NK-92 treated with Interleukin-12 subunit alpha and Interleukin-12 subunit beta, amount 100 ng/mL, for 24 hours (cell line): ENCODE data around the gene LILRB4.
"Not testable (repeated sequence)": the region's sequence is repeated elsewhere in the genome, so short reads cannot be mapped to it uniquely, and the experiment has no call there.

Source experiments
- DNase-seq: peaks from one replicate; lab custom pipeline; 2025; lab: John Stamatoyannopoulos, UW

Gene LILRB4

DNA sequence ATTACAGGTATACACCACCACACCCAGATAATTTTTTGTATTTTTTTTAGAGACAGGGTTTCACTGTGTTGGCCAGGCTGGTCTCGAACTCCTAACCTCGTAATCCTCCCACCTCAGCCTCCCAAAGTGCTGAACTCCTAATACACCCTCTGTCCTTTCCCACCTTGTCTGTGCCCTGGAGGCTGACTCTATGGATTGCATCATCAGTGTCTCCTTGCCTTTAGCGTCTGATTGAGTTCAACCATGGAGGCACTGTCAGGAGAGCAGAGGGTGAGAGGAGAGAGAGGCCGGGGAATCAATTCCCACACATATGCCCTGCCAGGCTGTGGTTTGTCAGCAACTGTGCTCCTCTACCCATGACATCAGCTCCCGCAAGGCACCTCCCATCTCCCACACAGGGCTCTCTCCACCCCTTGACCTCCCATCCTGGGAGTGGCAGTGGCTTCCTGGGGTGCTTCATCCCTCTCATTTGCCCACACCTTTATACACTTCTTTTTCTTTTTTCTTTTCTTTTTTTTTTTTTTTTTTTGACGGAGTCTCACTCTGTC, 12.6 kb upstream of the LILRB4 start:
- no peak for DNase-seq

DNA sequence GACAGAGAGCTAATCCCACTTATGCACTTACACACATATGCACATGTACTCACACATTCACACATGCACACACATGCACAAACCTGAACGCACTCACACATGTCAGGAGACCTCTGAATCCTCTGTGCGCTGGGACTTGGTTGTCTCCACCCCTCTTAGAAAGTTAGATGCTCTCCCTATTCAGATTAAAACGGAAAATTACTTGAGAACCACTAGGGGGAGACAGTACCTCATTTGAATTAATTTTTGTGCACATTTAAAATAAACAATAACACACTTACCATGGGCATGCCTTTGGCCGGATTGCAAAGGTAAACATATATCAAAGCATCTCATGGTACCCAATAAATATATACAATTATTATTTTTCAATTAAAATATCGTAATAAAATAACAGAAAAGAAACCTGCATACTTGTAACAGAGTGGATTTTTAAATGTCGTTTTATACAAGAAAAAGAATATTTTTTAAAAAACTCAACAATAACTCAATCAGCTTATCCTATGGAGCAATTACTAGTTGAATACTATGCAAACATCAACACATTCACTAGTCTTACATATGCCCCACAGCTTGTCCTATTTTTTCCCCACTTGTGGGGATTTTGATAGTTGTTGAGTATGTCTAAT, 9.5 kb upstream of the LILRB4 start:
- DNase-seq: no peak

DNA sequence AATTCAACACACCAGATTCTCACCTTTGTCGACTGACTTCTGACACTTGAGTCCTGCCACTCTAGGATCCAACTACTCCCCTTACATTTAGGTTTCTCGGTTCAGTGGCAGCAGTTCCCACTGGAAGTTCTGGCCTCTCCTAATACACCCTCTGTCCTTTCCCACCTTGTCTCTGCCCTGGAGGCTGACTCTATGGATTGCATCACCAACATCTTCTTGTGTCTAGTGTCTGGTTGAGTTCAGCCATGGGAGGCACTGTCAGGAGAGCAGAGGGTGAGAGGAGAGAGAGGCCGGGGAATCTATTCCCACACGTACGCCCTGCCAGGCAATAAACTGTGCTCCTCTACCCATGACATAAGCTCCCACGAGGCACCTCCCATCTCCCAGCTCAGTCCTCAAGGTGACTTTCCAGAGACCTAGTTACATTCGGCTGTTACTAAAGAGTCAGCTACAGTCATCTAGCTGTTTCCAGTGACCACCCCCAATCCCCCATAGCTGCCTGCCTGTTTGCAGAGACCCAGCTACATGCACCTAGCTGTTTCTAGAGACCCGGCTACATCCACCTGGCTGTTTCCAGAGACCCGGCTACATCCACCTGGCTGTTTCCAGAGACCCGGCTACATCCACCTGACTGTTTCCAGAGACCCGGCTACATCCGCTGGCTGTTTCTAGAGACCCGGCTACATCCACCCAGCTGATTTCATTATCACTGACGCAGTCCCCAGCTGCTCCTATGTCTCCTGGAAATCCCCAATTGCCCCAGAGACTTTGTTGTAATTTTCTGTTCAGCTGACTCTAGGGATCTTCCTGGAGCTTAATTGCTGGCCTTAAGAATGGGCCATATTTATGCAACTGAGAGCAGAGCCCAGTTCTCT, 8.1 kb upstream of the LILRB4 start:
- DNase-seq: no peak

DNA sequence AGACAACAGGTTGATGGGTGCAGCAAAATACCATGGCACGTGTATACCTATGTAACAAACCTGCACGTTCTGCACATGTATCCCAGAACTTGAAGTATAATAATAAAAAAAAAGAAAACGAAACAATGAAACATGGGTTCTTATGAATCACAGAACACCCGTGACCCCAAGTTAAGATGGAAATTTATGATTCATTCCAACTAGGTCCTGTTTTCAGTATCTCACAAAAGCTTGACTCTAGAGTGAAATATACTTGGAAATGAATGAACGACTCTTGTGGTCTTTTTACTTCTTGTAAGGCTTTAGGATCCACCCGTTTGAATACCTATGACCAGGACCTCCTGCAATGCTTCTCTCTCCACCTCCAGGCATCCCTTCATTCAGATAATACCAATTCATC, 3.5 kb upstream of the LILRB4 start:
- DNase-seq: no peak

DNA sequence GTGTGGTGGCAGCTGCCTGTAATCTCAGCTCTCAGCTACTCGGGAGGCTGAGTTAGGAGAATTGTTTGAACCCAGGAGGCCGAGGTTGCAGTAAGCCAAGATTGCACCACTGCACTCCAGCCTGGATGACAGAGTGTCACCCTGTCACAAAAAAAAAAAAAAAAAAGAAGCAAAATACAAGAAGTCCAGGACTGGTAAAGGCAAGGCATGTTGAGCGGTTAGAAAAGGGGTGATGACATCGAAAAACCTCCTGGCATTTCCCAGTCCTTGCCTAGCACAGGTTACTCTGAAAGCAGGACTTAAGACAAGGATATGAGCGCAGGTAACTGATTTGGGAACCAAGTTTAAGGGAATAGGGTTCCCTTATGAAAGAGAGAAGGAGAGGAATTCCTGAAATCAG, 2.5 kb upstream of the LILRB4 start:
- DNase-seq: no peak

DNA sequence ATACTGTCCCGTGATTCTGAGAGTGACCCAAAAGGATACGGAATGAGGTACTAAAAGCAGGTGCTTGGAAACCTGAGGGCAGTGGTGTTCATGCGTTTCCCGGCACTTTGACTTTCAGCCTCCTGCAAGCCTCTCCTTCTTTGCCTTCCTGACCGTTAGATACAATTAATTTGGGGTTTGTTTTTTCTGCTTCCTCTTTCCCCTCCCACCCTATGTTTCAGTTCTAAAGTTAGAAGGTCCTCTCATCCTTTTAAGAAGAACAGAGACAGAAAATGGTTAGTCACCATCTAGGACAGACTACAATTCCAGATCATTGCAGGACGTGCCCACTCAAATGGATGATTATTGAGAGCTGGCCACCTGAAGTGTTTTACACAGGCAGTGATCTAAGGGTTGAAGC, 1.8 kb upstream of the LILRB4 start:
- DNase-seq: no peak

DNA sequence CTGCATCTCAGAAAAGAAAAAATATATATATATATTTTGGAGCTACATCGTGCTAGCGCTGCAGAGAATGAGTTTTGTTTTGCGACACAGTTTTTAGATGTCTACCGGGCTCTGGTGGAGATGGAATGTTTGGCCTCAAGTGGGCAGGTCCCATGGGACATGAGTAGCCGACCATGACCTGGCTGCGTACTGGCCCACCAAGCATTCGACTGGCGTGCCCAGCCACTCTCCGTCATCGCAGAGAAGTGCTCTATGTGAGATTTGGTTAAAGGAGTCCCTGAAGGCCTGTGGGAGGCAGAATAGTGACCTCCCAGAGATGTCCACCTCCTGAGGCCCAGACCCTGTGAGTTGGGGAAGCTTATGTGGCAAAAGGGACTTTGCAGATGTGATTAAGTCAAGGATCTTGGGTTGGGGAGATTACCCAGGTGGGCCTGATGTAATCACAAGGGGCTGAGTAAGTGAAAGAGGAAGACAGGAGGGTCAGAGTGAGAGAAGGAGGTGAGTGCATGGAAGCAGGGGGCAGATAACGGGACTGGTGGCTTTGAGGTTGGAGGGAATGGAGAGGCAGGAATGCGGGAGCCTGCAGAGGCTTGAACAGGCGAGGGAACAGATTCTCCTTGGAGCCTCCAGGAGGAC, 821 bp upstream of the LILRB4 start:
- no peak for DNase-seq

DNA sequence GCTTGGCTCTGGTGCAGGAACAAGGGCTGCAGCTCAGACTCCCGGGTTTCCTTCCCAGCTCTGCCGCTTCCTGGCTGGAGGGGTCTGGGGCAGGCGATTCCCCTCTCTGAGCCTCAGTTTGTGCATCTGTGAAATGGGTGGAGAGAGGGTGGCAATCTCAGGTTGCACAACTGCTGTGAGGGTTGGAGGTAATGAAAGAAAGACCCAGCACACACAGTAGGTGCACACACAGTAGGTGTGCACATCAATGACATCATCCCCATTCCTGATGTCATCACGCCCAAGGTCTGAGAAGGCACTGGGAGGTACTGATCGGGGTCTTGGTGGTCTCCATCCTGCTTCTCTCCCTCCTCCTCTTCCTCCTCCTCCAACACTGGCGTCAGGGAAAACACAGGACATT, 2.7 kb downstream of the LILRB4 start:
- DNase-seq: no peak

DNA sequence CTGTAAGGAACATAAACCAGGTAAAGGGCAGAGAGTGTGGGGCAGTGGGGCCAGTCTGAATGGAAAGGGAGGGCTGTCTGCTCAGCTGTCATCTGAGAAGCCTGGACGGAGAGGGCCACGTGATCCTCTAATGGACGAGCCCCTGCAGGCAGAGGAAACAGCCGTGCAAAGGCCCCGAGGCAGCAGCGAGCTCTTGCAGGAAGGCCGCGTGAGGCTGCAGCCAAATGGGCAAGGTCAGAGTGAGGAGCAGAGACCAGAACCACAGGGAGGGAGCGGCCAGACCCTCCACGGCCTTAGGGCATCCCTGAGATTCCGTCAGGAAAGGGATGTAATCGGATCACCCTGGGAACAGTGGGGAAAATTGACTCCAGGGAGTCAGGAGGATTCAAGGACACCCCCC, 4.4 kb downstream of the LILRB4 start:
- no peak for DNase-seq

DNA sequence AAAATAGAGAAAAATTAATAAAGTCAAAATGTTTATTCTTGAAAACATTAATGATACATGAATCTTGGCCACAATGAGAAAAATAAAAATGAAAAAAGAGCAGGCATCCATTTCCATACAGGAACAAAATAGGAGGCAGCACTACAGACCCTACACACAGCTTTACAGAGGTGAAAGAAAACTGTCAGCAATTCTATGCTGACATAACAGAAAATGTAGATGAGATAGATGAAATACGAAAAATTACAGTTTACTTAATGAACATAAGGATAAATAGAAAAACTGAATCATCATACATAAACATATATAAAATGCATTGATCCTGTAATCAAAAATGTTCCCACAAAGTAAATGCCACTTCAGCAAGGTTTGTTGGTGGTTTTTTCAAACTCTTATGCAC, 5.6 kb downstream of the LILRB4 start:
- no peak for DNase-seq

DNA sequence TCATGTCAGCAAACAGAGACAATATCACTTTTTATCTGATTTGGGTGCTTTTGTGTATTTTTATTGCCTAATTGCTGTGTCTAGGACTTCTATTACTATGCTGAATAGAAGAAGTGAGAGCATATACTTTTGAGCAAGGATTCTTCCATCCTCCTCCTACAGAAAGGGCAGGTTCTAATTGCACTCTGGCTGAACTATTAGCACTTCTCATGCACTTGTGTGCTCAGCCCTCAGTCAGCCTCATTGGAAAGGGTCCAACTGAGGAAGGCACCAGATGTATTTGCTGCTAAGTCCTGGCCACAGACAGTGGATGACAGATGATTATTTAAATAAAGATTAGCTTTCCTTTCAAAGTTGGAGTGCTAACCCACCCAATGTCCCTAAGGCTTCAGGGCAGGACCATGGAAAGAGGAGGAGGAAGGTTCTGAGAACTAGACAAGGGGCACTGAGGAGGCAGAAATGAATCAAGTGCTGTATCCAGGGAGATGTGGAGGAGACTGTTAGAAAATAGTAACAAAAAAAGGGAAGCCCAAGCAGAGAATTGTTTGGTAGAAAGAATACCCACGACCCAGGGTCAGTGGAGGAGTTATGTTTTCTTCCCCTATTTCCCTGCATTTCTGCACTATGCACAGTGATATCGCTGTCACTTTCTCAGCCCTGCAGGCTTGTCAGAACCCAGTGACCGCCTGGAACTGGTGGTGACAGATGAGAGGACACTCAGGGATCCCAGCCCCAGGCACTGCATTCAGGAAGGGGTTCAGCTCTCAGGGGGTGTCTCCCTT, 8.0 kb downstream of the LILRB4 start:
- no peak for DNase-seq

DNA sequence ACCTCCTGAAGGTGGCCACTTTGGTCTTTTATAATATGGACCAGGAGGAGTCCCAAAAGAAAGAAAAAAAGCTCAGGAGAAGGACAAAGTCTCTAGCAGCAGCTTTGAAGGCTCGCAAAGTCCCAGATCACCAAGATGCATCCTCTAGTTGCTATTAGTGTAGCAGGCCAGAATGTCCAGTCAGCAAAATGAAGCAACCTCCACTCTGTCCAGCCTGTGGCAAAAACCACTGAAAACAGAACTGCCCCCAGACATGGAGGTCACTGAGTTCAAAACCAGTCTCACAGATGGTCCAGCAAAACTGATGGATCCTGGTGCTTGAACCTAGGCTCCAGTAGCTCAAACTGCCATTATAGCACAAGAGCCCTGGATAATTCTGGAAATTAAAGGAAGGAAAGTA, 10.4 kb downstream of the LILRB4 start:
- no peak for DNase-seq

DNA sequence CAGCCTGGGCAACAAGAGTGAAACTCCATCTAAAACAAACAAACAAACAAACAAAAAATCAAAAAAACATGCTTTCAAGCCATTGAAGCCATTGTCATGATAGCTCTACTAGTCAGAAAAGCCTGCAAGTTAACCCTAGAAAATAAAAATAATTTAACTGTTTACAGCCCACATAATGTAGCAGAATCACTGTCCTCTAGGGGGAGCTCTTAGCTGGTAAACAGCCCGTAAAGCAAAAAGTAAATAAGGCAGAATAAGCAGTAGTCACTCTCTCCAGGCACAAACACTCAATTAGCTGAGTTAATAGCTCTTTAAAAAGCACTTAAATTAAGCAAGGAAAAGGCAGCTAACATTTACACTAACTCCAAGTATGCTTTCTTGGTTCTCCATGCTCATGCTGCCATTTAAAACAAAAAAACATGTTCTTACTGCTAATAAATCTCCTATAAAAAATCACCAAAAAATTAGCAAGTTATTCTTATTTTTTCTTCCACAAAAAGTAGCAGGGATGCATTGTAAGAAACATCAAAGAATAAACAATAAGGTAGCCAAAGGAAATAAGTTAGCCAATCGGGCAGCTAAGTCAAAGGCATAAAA, 11.3 kb downstream of the LILRB4 start:
- no peak for DNase-seq

DNA sequence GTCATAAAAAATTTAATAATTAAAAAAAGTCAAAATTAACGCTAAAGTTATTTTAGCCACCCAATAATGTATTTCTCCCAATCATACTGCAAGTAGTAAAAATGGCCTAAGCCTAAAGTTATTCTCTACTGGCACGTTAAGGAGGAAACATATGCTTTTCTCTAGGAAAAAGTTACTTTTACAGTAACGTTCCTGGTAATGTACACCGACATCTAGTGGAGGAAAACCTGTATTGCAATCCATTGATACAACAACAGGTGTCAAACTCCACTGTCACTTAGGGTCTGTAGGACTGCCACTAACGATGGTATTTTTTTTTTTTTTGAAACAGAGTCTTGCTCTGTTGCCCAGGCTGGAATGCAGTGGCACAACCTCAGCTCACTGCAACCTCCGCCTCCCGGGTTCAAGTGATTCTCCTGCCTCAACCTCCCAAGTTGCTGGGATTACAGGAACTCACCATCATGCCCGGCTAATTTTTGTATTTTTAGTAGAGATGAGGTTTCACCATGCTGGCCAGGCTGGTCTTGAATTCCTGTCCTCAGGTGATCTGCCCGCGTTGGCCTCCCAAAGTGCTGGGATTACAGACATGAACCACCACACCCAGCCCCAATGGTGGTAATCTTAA, 13.5 kb downstream of the LILRB4 start:
- not testable (repeated sequence) for DNase-seq

DNA sequence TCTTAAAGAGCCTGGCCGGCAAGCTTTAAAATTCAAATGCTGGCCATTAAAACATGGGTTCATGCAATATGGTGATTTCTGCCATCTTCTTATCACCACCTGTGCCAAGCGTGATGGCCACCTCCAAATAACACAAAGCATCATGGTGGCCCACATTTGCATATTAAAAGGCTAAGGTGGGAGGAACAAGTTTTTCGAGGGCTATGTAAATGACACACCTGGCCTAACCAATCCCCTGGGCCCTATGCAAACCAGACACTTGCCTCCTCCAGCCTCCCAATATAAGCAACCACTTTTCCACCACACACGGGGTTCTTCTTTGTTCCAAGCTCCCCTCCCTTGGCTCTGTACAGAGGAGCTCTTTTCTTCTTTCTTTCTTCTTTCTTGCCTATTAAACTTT, 14.4 kb downstream of the LILRB4 start:
- no peak for DNase-seq

DNA sequence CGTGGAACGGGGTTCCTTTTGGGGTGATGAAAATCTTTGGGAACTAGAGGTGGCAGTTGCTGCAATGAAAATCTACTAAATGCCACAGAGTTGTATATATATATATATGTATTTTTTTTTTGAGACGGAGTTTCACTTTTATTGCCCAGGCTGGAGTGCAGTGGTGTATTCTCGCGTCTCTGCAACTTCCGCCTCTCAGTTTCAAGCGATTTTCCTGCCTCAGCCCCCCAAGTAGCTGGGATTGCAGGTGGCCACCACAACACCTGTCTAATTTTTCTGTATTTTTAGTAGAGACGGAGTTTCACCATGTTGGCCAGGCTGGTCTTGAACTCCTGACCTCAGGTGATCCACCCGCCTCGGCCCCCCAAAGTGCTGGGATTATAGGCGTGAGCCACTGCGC, 18.8 kb downstream of the LILRB4 start:
- not testable (repeated sequence) for DNase-seq

DNA sequence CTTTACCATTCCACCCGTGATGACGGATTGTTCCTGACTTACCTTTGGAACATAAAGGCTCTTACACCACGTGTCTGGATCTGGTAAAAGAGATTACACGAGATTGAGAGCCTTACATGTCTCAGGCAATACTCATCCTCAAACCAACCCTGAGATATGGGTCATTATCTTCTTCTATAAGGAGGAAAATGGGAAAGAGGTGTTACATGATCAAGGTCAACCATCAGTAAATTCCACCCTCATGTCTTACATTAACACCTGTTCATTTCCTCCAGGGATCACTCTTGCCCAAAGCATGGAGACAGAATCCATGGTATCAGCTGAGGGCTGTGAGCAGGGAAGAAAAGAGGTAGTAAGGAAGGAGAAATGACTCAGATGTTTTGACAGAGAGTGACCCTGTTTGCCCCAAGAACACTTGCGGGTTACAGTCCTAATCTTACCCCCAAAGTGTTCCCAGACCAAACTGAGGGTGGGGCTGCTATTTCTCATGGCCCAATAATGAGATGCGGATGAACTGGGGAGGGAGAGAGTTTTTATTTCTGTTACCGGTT, 19.6 kb downstream of the LILRB4 start:
- no peak for DNase-seq

DNA sequence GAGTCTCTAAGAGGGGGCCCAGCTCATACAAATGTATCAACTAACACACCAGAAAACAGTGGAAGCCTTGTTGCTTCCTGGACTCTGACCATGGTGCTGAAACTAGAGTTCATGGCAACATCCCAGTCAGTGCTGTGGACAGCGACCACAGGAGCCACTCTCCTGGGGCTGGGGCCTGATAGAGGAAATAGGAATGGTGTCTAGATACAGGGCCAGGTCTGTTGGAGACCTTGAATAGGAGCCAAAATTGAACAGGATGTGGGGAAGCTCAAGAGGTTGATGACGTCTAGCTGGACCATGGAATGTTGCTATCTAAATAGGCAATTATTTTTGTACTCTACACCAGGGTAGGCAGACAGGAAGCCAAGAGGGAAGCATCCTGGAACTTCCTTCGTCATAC, 21.7 kb downstream of the LILRB4 start:
- DNase-seq: no peak

DNA sequence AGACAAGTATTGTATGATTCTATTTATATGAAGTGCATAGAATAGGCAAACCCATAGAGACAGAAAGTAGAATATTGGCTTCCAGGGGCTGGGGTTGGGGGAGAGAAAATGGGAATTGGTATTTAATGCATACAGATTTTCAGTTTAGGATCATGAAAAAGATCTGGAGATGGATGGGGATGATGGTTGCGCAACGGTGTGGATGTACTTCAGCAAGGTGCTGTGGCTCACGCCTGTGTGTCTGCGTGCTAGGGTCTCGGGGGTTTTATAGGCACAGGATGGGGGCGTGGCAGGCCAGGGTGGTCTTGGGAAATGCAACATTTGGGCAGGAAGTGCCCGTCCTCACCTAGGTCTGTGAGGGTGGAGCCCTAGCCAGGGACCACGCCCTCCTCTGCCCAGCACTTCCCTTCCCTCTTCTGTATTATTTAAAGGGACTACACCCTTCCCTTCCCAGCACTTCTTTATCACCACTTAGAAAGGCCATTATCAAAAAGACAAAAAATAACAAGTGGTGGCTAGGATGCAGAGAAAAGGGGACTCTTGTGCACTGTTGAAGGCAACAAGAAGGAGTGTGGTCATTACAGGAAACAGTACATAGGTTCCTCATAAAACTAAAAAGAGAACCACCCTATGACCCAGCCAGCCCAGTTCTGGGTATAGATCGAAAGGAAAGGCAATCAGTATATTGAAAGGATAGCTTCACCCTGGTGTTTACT, 29.0 kb downstream of the LILRB4 start:
- DNase-seq: no peak

DNA sequence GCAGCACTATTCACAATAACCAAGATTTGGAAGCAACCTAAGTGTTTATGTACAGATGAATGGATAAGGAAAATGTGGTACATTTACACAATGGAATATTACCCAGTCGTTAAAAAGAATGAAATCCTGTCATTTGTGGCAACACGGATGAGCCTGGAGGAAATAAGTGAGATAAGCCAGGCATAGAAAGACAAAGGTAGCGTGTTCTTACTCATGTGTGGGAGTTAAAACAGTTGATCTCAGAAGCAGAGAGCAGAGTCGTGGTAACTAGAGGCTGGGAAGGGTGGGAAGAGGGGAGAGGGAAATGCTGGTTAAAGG, 29.5 kb downstream of the LILRB4 start:
- DNase-seq: no peak

DNA sequence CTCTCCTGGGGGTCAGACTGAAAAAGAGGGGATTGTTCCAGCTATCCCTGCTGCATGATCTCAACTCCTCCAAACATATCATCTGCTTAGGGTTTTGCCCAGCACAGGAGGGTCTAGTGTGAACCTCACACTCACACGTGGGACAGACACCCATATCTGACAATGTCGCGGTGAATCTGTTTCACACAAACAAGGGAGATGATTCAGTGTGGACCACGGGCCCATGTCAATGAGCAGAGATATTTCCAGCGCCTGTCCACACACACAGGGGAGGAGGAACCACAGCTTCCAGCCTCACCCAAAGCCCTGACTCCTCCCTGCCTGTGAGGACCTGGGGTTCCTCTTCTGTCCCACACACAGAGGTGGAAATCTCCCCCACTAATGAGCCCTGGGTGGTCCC, 31.9 kb downstream of the LILRB4 start:
- no peak for DNase-seq
